ENCODE results near the gene PDCD1LG2.

PDCD1LG2 gene

DNA sequence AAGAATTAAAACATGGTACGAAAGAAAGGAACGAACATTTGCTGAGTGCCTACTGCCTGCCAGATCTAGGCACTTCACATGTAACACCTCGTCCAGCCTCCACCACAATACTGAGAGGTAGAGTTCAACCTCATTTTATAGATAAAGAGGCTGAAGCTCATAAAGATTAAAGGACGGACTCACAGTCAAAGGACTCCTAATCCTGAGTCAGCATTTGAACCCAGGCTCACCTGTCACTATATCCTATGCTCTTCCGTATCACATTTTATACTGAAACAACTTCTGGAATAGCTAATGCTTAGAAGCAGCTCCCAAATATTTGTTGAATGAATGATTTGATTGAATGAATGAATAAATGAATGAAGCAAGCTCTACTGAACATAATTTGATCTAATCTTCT is 22.5 kb downstream of the PDCD1LG2 start:
- no peak overlapping the region for H3K4me3 ChIP-seq (ENCODE audit: low read length)
- TF ChIP-seq EZH2 (optimal IDR thresholded peaks at IDR 0.05; ENCODE audit: low read depth, low read length) (no peak), EZH2phosphoT487 (IDR thresholded peaks at IDR 0.05; ENCODE audit: low read length) (no peak)
- TF ChIP-seq, protein P1, sequence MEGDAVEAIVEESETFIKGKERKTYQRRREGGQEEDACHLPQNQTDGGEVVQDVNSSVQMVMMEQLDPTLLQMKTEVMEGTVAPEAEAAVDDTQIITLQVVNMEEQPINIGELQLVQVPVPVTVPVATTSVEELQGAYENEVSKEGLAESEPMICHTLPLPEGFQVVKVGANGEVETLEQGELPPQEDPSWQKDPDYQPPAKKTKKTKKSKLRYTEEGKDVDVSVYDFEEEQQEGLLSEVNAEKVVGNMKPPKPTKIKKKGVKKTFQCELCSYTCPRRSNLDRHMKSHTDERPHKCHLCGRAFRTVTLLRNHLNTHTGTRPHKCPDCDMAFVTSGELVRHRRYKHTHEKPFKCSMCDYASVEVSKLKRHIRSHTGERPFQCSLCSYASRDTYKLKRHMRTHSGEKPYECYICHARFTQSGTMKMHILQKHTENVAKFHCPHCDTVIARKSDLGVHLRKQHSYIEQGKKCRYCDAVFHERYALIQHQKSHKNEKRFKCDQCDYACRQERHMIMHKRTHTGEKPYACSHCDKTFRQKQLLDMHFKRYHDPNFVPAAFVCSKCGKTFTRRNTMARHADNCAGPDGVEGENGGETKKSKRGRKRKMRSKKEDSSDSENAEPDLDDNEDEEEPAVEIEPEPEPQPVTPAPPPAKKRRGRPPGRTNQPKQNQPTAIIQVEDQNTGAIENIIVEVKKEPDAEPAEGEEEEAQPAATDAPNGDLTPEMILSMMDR (IDR thresholded peaks at IDR 0.05; ENCODE audit: low read length): no peak
- no peak overlapping the region for H3K27ac ChIP-seq (ENCODE audit: low read length)
- H4K20me1 ChIP-seq (ENCODE audit: insufficient read depth, low read length): no peaks in the 10 kb centered on the region
- H3K79me2 ChIP-seq (ENCODE audit: low read length): no peaks in the 10 kb centered on the region
- H3K36me3 ChIP-seq (replicated peaks; ENCODE audit: insufficient read depth, low read length): no peaks in the 10 kb centered on the region
- H3K9me3 ChIP-seq (replicated peaks; ENCODE audit: insufficient read depth, low read length): no peaks in the 10 kb centered on the region
- H2AFZ ChIP-seq (ENCODE audit: low read length): no peak overlapping the region
- peaks cover 15% of the 10 kb centered on the region; the same call in 1 of the 2 replicates for H3F3A ChIP-seq (ENCODE audit: insufficient read depth, low read length)
- no peak for DNase-seq
- no peak overlapping the region for H3K4me2 ChIP-seq (ENCODE audit: low read depth, low read length)
- peaks cover 47% of the 10 kb centered on the region for H3K4me1 ChIP-seq (ENCODE audit: low read length)
- no peaks in the 10 kb centered on the region for H3K9me2 ChIP-seq (replicated peaks; ENCODE audit: insufficient read depth, low read length)
- no peaks in the 10 kb centered on the region for H3K27me3 ChIP-seq (replicated peaks; ENCODE audit: insufficient read depth, low read length)
- H3K9ac ChIP-seq (ENCODE audit: low read length): no peak overlapping the region

DNA sequence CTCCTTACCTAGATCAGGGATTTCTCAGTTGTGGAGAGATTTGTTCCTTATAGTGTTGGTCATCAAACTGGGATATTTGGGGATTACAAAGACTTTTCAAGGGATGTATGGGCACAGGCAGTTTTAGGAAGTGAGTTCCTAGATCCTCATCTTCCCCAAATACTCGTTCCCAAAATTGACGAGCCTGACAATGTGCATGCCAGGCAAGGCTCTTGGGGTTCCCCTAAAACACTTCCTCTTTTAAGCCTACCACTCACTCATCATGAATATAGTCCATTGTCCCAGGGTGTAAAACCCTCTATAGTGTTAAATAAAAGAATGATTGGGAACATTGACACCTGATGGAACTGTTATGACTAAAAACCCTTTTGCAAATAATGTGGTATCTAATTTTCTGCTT is 26.4 kb downstream of the PDCD1LG2 start:
- Histone ChIP-seq H3K9me3 (replicated peaks; ENCODE audit: insufficient read depth, low read length) (no peaks in the 10 kb centered on the region), H3K9ac (ENCODE audit: low read length) (no peak overlapping the region), H3K27ac (ENCODE audit: low read length) (no peak overlapping the region), H4K20me1 (ENCODE audit: insufficient read depth, low read length) (no peaks in the 10 kb centered on the region), H3K27me3 (replicated peaks; ENCODE audit: insufficient read depth, low read length) (no peaks in the 10 kb centered on the region), H3K4me3 (ENCODE audit: low read length) (no peak overlapping the region), H3K36me3 (replicated peaks; ENCODE audit: insufficient read depth, low read length) (no peaks in the 10 kb centered on the region), H3K4me2 (ENCODE audit: low read depth, low read length) (no peak overlapping the region), H2AFZ (ENCODE audit: low read length) (no peak overlapping the region), H3K4me1 (ENCODE audit: low read length) (peaks cover 17% of the 10 kb centered on the region), H3K9me2 (replicated peaks; ENCODE audit: insufficient read depth, low read length) (no peaks in the 10 kb centered on the region), H3F3A (ENCODE audit: insufficient read depth, low read length) (no peaks in the 10 kb centered on the region), H3K79me2 (ENCODE audit: low read length) (no peaks in the 10 kb centered on the region)
- no peak for DNase-seq
- TF ChIP-seq EZH2 (optimal IDR thresholded peaks at IDR 0.05; ENCODE audit: low read depth, low read length) (no peak), EZH2phosphoT487 (IDR thresholded peaks at IDR 0.05; ENCODE audit: low read length) (no peak)
- TF ChIP-seq, protein P1 (IDR thresholded peaks at IDR 0.05; ENCODE audit: low read length): no peak

DNA sequence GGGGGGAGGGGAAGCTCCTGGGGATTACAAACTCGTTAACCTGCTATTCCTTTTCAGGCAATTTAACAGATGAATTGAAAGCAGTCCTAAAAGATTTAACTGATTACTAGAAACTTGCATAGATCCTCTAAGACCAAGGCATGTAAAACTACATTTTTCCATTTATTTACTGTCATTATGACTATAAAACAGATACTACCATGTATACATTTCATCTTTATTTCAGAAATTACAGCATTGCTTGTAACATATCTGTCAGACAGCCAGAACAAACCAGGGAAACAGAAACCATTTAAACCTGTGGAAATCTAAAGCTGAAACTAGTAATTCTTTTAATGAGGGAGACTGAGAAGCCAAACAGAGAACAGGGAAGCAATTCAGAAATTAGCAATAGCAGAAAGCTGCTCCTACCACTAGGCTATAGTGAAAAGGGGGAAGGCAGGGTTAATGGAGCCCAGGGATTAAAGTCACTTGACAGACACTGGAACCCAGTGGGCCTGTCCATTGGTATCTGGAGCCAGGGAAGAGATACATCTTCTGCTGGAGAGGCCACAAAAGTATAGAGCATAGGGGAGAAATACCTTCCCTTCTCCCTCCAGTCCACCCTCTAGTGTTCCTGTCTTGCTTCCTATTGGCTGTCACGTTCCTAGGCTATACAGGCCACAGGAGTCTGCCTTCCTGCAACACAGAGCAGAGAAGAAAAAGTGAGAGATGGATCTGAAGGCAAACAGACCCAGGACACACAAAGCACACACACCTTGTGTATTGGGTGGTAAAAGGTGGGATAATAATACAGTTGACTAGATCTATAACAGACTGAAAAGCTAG is 33.8 kb downstream of the PDCD1LG2 start:
- Histone ChIP-seq H3F3A (ENCODE audit: insufficient read depth, low read length) (no peaks in the 10 kb centered on the region), H3K27me3 (replicated peaks; ENCODE audit: insufficient read depth, low read length) (no peaks in the 10 kb centered on the region), H2AFZ (ENCODE audit: low read length) (no peak overlapping the region), H3K36me3 (replicated peaks; ENCODE audit: insufficient read depth, low read length) (no peaks in the 10 kb centered on the region), H4K20me1 (ENCODE audit: insufficient read depth, low read length) (no peaks in the 10 kb centered on the region), H3K4me1 (ENCODE audit: low read length) (no peaks in the 10 kb centered on the region), H3K4me2 (ENCODE audit: low read depth, low read length) (no peak overlapping the region), H3K9me3 (replicated peaks; ENCODE audit: insufficient read depth, low read length) (no peaks in the 10 kb centered on the region), H3K27ac (ENCODE audit: low read length) (no peak overlapping the region), H3K4me3 (ENCODE audit: low read length) (no peak overlapping the region), H3K9me2 (replicated peaks; ENCODE audit: insufficient read depth, low read length) (no peaks in the 10 kb centered on the region), H3K9ac (ENCODE audit: low read length) (no peak overlapping the region), H3K79me2 (ENCODE audit: low read length) (no peaks in the 10 kb centered on the region)
- no peak for DNase-seq
- no peak for TF ChIP-seq EZH2 (optimal IDR thresholded peaks at IDR 0.05; ENCODE audit: low read depth, low read length)
- TF ChIP-seq, protein P1 (IDR thresholded peaks at IDR 0.05; ENCODE audit: low read length): no peak
- TF ChIP-seq EZH2phosphoT487 (IDR thresholded peaks at IDR 0.05; ENCODE audit: low read length): no peak
